Midbrain (tissue), 1 donor: ENCODE measurements around the gene MAN1C1.
"Not testable (repeated sequence)": the region's sequence is repeated elsewhere in the genome, so short reads cannot be mapped to it uniquely, and the experiment has no call there.

Experiments used
- DNase-seq: peaks from one replicate; lab custom pipeline; 2025; lab: John Stamatoyannopoulos, UW

MAN1C1 gene

DNA sequence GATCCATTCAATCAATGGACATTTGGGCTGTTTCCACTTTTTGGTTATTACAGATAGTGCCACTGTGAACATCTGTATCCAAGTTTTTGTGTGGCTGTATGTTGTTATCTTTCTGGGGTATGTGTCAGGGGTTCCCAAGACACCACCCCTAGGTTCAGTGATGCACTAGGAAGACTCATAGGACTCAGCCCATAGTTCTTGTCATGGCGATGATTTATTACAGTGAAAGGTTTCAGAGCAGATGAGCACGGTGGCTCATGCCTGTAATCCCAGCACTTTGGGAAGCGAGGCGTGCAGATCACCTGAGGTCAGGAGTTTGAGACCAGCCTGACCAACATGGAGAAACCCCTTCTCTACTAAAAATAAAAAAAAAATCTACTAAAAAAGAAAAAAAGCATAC, 64.1 kb downstream of the MAN1C1 start:
- DNase-seq = no peak

DNA sequence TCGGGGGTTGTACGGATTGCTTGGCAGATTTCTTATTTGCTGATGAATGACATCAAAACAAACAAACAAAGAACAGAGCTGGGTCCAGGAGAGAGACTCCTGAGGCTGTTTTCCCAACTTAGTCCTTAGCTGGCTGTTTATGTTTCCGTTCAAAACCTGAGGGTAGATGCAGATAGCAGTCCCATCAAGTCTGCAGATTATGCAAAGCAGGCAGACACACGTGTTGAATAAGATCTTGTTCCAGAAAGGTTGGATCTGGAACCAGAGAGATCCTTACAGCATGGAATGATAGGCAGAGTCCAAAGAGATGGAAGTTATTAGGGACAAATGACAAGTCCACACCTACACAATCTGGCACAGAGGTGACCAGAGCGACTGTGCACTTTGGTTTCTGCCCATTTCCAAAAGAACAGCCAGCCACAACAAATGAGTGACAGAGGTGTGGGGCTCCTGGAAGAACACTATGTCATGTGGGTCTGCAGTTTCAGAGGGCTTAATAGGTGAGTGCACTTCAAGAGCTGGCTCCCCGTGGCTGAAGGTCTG, 65.5 kb downstream of the MAN1C1 start:
- DNase-seq = no peak

DNA sequence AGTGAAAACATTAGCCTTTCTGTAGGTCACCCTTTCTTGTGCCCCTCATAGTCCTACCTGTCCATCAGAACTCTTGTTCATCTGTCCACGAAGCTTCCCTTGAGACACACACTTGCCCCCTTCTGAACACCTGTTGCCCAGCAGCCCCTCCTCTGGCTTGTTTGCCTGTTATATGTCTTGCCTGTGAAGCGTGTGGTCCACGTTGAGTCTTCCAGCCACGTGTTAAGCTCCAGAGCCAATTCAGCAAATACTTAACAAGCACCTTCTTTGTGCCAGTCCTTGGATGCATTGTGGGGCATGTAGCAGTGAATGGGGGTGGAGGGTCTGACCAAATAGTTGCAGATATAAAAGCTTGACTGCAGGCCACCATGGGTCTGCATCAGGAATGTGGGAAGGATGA, 66.6 kb downstream of the MAN1C1 start:
- no peak for DNase-seq

DNA sequence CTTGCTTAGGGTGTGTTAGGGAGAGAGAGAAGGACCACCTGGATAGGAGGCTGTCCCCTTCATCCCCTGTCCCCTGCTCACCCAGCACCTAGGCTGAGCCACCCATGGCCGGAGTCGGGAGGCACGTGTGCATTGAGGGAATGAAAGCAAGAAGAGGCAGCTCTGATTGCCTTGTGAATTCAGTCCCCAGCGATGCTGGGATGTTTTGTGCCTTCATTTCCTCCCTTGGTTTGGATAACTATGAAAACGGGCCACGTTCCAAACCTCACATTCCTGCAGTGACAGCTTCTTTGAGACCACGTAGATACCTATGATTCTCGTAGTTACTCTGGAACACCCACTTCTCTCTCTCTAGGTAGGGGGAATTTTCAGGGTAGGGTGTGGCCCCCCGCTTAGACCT, 67.1 kb downstream of the MAN1C1 start:
- no peak for DNase-seq

DNA sequence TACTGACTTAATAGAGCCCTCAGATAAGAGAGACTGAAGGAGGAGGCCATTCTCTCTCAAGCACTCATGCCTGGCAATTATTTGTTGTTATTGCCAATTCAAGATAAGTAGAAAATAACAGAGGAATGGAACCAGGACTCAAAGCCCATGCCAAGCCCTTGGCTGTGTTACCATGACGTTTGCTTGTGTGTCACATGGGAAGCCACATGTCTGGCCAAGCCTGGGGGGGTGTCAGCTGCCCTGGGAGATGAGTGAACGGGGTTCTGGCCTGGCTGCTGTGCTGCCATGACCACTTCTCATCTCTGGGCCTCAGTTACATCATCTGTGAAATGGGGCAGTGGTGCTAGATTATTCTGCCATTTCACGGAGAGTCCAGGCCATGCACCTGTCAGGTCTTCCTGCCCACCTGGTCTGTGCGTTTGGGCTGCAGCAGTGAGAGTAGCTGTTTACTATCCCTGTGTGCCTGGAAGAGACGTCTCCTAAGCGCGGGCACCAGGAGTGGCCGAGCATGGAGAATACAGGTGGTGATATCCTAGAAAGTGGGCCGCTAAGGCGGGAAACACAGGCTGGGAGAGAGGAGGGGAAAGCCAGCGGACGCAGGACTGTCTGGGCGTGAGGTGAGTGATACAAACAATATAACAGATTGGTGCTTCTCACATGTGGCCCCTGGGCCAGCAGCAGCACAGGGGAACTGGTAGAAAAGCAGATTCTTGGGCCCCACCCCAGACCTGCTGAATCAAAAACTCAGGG, 67.8 kb downstream of the MAN1C1 start:
- no peak for DNase-seq

DNA sequence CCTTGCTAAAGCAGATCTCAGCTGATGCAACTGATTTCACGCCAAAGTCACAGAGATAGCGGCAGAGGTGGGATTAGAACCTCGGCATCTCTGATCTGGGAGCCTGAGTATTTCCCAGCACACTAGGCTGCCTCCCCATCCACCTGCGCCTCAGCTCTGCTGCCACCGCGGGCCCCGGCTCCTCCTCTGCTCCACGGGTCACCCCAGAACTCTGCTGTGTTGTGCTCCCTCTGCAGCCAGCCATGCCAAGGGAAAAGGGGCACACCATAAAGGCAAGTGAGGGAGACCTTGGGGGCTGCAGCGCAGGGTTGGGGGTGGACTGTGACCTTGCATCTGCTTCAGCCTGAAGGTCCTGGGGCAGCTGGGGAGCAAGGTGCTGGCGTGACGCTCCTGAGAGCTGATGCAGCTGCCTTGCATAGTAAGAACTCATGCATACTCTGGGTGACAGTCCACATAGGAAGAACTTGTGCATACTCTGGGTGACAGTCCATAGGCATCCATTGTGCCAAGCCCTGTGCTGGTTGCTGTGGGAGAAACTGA, 68.7 kb downstream of the MAN1C1 start:
- DNase-seq = no peak

DNA sequence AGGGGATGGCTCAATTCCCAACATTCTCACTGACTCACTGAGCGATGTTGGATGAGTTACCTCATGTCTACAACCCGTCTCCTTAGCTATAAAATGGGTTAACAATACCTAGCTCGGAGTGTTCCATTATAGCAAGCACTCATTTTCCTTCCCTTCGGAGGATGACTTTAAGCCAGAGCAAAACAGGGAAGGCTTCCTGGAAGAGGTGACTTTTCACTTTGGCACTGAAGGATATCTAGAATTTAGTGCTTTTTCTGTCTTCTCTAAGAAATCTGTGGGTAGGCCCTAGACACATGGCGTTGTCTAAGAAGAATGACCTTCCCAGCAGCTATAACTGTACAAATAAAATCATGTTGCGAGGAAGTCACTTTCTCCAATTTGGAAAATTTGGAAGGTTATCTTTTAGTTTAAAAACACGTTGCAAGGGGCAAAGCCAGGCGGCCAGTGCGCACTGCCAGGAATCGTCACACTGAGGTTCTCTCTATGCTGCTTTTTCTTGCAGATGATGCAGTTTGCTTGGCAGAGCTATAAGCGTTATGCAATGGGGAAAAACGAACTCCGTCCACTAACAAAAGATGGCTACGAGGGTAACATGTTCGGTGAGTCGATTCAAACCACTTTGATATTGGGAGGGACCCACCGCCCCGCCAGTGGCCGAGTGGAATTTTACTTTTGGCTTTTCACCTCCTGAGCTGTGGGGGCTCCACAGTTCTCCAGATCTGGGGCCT, 69.5 kb downstream of the MAN1C1 start:
- no peak for DNase-seq

DNA sequence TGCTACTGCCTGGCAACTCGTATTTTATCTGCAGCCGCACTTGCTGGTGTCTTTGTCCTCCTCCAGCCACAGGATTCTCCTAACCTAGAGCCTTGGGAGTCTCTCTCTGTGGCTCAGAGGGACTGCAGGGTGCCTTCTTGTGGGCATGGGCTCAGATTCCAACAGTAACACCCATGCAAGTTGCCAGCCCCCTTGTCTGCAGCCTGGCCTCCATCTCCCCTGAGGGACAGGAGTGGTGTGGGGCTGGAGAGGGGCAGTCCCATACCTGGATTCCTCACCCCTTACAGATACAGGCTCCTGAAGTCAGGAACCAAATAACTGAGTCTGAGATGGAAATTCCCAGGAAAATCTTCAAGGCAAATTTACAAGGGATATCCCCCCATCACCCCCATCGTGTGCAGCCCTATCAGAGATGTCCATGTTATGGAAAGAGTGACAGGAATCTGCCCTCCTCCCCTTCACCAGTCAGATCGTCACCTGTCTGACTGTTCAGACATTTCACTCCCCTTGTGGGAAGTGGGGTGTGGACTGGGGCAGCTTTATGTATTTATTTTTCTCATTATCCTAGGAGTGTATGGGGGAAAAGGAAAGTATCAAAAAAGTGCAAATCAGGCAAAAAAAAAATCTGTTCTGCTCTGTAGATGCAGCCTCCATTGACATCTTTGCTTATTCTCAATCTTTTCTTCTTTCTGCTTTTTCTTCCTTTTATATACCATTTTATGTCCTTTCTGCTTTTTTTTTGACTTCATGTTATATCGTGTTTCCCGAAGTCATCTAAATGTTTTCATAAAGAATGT, 70.8 kb downstream of the MAN1C1 start:
- DNase-seq = no peak

DNA sequence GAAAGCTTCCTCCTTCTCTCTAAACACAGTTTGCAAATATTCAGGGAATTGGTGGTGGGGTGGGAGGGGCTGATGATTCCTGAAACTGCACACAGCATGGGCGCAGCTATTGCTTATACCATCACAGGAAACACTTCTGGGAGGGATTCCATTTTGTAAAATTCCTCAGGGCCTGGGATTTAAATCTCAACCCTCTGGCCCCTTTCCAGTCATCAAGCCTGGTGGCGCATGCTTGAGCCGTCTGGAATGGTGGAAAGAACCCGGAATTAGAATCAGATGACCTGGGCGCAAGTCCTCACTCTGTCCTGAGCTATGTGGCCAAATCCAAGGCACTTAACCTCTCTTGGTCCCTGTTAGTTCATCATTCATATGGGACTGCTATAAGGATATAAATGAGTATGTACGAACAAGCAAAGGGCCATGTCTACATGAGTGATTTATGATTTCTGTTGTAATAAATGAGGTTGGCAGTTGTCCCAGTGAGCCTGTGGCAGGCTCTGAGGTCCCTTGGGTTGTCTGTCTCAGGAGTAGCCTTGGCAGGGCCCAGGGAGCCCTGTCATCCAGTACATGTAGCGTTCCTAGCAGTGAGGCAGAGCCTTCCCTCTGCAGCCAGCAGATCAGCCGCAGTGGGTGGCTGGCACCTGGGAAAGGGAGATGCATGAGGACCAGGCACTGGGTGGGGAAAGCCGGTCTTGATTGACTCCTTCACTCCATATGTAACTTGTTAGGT, 72.0 kb downstream of the MAN1C1 start:
- DNase-seq = no peak

DNA sequence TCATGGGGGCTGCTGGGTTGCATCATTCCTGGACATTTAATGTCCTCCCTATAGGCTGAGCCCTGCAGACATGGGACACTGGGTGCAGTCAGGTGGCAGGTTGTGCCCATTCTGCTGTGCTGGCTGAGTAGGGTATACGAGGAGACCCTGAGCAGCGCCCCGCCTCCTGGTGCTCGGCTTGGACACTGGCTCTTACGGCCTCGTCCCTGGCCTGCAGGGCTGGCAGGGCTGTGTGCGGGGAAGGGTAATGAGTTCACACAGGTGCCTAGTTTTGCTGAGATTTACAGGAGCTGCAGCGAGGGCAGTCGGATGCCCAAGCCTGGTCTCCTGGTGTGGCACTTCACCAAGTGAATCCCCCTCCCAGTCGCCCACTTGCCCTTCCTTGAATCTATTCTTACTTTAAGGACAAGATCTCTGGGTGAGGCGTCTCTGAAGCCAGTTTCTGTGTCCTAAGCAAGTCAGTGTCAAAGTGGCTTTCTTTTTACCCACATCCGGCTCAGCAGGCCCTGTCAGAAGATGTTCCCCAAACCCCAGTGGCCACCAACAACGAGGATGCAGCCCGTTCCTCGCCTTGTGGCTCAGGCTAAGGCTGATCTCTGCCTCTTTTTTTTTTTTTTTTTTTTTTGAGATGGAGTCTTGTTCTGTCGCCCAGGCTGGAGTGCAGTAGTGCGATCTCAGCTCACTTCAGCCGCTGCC, 73.2 kb downstream of the MAN1C1 start:
- DNase-seq = no peak

DNA sequence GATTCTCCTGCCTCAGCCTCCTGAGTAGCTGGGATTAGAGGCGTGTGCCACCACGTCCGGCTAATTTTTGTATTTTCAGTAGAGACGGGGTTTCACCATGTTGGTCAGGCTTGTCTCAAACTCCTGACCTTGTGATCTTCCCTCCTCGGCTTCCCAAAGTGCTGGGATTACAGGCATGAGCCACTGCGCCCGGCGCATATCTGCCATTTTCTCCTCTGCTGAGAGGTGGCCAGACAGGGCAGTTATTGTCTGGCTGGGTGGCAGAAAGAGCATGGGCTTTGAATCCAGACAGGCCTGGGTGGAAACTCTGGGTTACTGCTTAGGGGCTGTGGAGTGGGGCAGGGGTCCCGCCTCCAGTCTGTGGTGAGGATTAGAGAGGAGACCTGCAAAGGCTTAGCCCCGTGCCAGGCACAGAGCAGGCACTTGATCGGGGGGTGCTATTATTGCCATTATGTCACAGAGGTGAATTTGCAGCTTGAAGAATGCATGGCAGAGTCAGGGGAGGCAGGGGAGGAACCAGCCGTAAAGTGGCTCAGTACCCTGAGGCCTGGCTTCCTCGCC, 73.9 kb downstream of the MAN1C1 start:
- no peak for DNase-seq

DNA sequence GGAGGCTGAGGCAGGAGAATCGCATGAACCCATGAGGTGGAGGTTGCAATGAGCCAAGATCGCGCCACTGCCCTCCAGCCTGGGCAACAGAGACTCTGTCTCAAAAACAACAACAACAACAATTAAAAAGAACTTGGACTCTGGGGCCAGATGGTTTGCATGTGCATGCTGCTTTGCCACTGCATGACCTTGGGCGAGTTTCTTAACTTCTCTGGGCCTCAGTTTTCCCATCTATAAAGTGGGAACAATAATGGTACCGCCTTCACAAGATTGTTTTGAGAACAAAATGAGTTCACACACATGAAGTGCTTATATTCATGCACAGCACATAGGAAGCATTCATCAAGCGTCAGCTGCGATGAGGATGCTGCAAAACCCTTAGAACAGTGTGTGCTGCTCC, 74.6 kb downstream of the MAN1C1 start:
- DNase-seq = no peak

DNA sequence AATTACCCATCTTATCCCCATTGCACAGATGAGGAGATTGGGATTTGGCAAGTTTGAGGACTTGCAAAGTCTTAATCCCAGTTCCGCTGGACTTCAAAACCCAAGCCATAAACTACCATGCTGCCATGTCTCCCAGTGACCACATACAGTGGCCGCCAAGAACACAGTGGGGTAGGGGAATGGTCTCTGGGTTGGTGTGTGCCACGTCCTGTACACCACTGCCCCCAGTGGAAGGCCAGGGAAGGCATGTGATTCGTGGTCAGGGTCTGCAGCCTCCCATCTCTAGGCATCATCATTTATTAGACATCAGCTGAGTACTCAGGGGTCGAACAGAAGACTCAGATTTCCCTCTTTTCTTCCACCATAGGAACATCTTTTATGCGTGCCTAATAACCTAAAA, 76.0 kb downstream of the MAN1C1 start:
- DNase-seq = no peak

DNA sequence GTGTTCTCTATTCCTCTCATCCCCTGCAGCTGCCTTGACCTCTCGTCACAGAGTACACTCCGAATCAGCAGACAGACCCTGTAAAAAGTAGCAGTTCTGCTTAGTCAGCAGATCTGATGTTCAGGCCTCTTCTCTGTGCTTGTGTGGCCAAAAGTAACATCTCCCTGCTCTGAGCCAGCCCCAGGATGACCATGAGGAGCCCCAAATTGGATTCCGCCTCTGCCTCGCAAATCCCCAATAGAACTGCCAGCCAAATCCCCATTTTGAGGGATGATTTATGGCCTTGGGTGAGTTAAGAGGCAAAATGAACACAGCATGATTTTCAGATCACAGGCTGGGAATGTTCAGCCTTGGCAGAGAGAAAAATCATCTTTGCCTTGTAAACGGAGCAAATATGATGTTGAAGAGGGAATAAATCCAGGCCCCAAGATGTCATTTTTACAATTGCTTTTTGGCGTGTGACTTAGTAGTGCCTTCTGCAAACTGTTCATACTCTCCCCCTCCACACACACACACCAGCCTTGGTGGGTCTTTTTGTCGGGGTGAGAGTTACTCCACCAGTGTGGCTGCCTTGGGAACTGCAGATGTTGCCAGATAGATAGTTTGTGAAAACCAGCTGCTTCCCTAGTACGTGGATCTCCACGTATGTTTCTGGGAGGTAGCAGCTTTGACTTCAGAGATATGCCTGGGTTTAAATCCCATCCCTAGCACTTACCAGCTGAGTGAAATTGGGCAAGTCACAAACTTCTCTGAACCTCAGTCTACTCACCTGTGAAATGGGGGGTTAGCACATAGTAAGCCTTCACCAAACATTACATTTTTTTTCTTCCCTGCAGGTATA, 77.8 kb downstream of the MAN1C1 start:
- DNase-seq = no peak

DNA sequence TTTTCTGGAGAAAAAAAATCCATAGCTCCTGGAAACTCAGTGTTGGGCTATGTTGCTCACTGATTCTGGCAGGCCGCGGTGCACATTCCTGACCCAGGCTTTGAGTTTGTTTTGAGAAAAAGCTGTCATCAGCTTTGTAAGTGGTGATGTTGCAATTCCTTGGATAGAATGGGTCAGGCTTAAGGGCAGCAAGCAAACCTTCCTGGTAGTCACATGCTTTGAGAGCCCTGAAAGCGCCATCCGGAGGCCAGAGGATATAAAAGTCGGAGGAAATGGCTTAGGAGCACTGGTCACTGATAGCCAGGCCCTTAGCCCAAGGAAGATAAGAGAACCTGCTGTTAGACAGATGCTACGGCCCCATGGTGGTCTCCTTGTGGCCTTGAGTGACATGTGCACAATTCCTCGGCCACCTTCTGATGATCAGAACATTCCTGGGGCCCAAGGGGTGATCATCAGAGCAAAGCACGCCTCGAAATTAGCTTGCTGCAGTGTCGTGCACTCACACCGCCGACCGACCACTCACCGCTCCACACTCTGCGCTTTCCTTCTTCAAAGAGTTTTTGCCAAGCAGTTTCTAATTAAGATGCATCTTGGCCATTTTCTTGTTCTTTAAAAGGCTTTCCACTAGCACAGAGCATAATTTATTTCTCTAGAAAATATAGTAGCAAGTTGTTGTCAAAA, 78.6 kb downstream of the MAN1C1 start:
- peak; percentile 48 for DNase-seq

DNA sequence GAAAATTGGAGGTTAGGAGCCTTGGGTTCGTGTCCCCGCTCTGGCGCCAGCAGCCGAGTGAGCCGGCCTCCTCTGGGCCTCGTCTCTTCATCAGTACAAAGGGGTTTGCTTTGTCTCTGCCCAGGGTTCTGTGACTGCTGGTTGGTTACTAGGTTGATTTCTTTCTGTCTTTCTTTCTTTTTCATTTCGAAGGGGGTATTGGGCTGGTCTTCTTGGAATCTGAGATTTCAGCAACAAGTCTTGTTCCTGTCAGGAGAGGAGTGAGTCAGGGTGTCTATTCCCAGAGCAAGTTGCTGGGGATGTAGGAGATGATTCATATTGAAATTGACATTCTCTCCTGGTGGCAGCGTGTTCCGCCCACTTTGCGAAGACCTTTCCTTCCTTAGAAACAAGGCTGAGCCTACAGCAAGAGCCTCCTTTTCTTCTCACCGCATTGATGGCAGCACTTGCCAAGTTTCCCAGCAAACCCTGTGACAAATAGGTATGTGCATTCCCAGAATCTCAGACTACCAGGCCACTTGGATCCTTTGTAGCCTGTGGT, 79.2 kb downstream of the MAN1C1 start:
- DNase-seq = peak; percentile 33

DNA sequence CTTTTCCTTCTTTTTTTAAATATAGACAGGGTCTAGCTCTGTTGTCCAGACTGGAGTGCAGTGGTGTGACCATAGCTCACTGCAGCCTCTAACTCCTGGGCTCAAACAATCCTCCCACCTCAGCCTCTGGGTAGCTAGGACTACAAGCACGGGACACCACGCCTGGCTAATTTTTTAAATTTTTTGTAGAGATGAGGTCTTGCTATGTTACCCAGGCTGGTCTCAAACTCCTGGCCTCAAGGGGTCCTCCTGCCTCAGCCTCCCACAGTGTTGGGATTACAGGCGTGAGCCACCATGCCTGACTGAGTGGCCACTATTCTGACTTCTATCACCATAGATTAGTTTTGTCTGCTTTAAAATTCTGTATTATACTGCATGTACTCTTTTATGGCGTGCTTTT, 80.1 kb downstream of the MAN1C1 start:
- DNase-seq = not testable (repeated sequence)

DNA sequence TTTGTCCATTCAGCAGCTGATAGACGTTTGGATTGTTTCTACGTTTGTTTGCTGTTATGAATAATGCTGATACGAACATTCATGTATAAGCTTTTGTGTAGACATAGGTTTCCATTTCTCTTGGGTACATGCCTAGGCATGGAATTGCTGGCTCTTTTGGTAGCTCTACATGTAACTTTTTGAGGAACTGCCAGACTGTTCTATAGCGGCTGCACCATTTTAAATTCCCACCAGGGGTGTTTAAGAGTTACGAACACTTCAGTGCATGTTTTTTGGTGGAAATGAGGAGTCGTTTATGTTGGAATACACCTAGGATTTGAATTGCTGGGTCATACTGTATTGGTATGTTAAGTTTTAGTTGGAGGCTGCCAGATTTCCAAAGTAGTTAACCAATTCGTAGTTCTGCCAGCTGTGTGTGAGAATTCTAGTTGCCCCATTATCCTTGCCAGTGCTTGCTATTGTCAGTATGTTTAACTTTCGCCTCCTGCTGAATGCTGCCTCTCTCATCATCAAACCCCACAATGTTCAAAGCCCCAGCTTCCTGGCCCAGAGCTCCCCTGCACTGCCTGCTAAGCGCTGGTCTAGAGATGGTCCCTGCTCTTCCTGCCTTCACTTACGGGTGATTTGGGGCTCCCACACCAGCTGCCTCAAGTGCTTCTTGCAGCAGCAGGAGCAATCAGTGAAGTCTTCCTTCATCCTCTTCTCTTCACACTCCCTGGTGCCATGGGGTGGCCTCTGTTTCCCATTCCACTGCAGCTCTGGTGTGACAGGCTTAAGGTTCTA, 81.0 kb downstream of the MAN1C1 start:
- no peak for DNase-seq
